Karpas-422 (cell line): ENCODE measurements around the gene TWIST2. TPM values are rescaled to one million over a fixed set of nuclear protein-coding genes. Genes with fewer than 3 reads are reported as not detected.

Experiments used
- DNase-seq: peaks from one replicate; pipeline ENCODE4 v3.0.0-alpha.2; 2015
- H2AFZ ChIP-seq: fragments of 200-600 bp; sonication (generic); 2 replicates; pipeline ENCODE4 v1.6.1; 2014; ENCODE audit warnings: antibody characterized with exemption, low read length, mixed read lengths
- H3K27ac ChIP-seq: fragments of 200-600 bp; sonication (generic); 2 replicates; pipeline ENCODE4 v1.5.1; 2014; ENCODE audit warnings: mild to moderate bottlenecking, low read length, moderate library complexity
- H3K27me3 ChIP-seq: fragments of 200-600 bp; sonication (generic); 2 replicates; pipeline ENCODE4 v1.6.1; 2014; ENCODE audit warnings: low read length, mixed read lengths
- H3K36me3 ChIP-seq: fragments of 200-600 bp; sonication (generic); 2 replicates; pipeline ENCODE4 v1.6.1; 2014; ENCODE audit warnings: low read length, mixed read lengths; ENCODE audit not compliant: insufficient read depth
- H3K4me1 ChIP-seq: fragments of 200-600 bp; sonication (generic); 2 replicates; pipeline ENCODE4 v1.6.1; 2014; ENCODE audit warnings: mild to moderate bottlenecking, low read length, mixed read lengths
- H3K4me2 ChIP-seq: fragments of 200-600 bp; sonication (generic); 2 replicates; pipeline ENCODE4 v1.6.1; 2014; ENCODE audit warnings: low read length, low read depth, mild to moderate bottlenecking; ENCODE audit not compliant: poor library complexity, severe bottlenecking
- H3K4me3 ChIP-seq: fragments of 200-600 bp; sonication (generic); 2 replicates; pipeline ENCODE4 v1.5.1; 2014; ENCODE audit warnings: mild to moderate bottlenecking, antibody characterized with exemption, low read length, mixed read lengths
- H3K79me2 ChIP-seq: fragments of 200-600 bp; sonication (generic); 2 replicates; pipeline ENCODE4 v1.6.1; 2014; ENCODE audit warnings: mild to moderate bottlenecking, low read length, mixed read lengths
- H3K9ac ChIP-seq: fragments of 200-600 bp; sonication (generic); 2 replicates; pipeline ENCODE4 v1.6.0; 2014; ENCODE audit warnings: low read length
- H3K9me2 ChIP-seq: fragments of 200-600 bp; sonication (generic), shearing (Covaris generic); replicated peaks from 2 replicates; pipeline ENCODE4 v1.6.0; 2014; ENCODE audit warnings: mild to moderate bottlenecking, low read length, moderate library complexity; ENCODE audit not compliant: insufficient read depth
- H3K9me3 ChIP-seq: fragments of 300-700, 200-600 bp; sonication (generic); 2 replicates; pipeline ENCODE4 v1.6.1; 2014; ENCODE audit warnings: low read length, mixed read lengths
- H4K20me1 ChIP-seq: fragments of 200-600 bp; sonication (generic); 2 replicates; pipeline ENCODE4 v1.6.1; 2014; ENCODE audit warnings: mild to moderate bottlenecking, antibody characterized with exemption, low read length, low read depth; ENCODE audit not compliant: insufficient read depth
- total RNA-seq: library from RNA; depleted of rRNA; stranded (reverse); fragments of >200 nt; shearing (Covaris generic); gene quantifications from 2 replicates; pipeline ENCODE4 v1.2.3, GENCODE V29; 2014; ENCODE audit warnings: low replicate concordance

The TWIST2 gene
- total RNA-seq, 1 experiment from 2014 or later, result 0.67 TPM

DNA sequence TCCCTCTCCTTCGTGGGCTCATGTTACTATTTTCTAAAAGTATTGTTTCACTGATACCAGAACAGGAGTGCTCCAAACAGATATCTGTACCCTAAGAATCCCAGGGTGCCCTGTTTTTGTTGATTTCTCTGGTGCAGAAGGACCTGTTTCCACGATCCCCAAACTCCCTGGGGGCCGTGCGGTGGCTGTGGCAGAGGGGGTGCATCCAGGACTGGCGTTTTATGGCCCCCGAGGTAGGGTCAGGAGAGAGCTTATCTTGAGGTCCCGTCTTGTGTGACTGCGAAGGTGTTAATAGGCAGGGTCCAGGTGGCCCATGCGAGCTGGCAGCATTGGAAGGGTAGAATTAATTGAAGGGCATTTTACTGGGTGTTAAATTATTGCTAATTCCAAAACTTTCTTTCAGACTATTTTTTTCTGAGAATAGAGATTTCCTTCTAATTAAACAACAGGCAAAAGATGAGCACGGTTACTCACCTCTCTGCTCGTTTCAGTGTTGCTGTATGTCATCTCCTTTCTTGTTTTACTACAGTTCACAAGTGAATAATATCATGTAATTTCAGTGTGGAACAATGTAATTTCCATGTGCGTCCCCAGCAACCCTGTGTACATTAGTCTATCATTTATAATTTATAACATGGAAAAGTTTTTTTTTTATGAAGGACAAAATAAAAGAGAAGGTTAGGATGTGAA, 8.2 kb downstream of the TWIST2 start:
- Histone ChIP-seq H3K4me3 (no peak overlapping the region), H3K27me3 (no peaks in the 10 kb centered on the region), H3K36me3 (no peaks in the 10 kb centered on the region), H2AFZ (no peak overlapping the region), H3K4me2 (no peak overlapping the region), H3K4me1 (peaks cover 7% of the 10 kb centered on the region), H3K27ac (no peak overlapping the region), H3K9me2 (no peaks in the 10 kb centered on the region), H3K9ac (no peak overlapping the region), H3K79me2 (no peaks in the 10 kb centered on the region), H4K20me1 (no peaks in the 10 kb centered on the region), H3K9me3 (no peaks in the 10 kb centered on the region)
- no peak for DNase-seq

GRCh38 chr2:238856713-238857567, 9.1 kb downstream of the TWIST2 start:
- no peak for DNase-seq

GRCh38 chr2:238857959-238858358, 10.1 kb downstream of the TWIST2 start:
- no peaks in the 10 kb centered on the region for H3K36me3 ChIP-seq
- no peak overlapping the region for H3K4me3 ChIP-seq
- H3K4me1 ChIP-seq, result peaks cover 7% of the 10 kb centered on the region
- no peaks in the 10 kb centered on the region for H3K27me3 ChIP-seq
- H3K79me2 ChIP-seq, result no peaks in the 10 kb centered on the region
- no peaks in the 10 kb centered on the region for H4K20me1 ChIP-seq
- H3K9me3 ChIP-seq, result no peaks in the 10 kb centered on the region
- no peak overlapping the region for H2AFZ ChIP-seq
- no peak overlapping the region for H3K9ac ChIP-seq
- no peak overlapping the region for H3K27ac ChIP-seq
- no peaks in the 10 kb centered on the region for H3K9me2 ChIP-seq
- no peak overlapping the region for H3K4me2 ChIP-seq
- DNase-seq, result peak; percentile 57

More at GRCh38 chr2:238856713-238857567, 9.1 kb downstream of the TWIST2 start:
- no peak overlapping the region for H2AFZ ChIP-seq
- no peak overlapping the region for H3K27ac ChIP-seq
- H3K9me2 ChIP-seq, result no peaks in the 10 kb centered on the region
- no peak overlapping the region for H3K9ac ChIP-seq
- no peaks in the 10 kb centered on the region for H3K79me2 ChIP-seq
- H3K9me3 ChIP-seq, result no peaks in the 10 kb centered on the region
- no peaks in the 10 kb centered on the region for H3K27me3 ChIP-seq
- H3K4me3 ChIP-seq, result no peak overlapping the region
- no peak overlapping the region for H3K4me2 ChIP-seq
- no peaks in the 10 kb centered on the region for H4K20me1 ChIP-seq
- H3K36me3 ChIP-seq, result no peaks in the 10 kb centered on the region
- peaks cover 7% of the 10 kb centered on the region for H3K4me1 ChIP-seq

DNA sequence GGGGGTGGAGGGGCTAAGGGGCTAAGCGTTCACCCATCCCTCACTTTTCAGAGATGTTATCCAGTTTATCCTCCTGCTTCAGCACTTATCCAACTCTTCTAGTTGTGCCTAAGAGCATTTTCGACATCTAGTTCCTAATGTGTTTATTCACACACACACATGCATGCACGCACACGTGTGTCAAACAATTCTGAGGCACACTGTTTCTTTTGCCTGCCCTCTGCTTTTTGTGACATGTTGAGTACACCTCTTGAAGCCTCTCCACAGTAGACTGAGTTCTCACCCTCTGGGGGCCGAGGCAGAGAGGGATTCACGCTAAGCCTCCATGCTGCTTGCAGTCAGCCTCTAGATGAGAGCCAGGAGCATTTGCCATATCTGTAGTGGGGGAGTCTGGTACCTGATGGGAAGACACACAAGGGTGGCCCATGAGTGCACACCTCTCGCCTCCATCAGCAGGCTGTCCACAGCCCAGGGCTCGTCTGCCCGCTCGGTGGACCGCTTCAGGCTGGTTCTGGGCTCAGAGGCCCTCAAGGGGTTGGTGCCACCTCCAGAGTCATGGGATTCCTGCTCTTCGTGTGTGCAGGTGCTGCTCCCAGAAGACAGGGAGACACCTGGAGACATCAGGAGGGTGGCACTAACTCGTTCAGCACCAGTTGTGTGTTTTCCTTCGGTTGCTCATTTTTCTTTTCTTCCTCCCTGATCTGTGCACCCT, 11.9 kb downstream of the TWIST2 start:
- no peaks in the 10 kb centered on the region for H4K20me1 ChIP-seq
- H3K79me2 ChIP-seq, result no peaks in the 10 kb centered on the region
- no peak overlapping the region for H2AFZ ChIP-seq
- H3K4me1 ChIP-seq, result peaks cover 7% of the 10 kb centered on the region
- H3K27ac ChIP-seq, result no peak overlapping the region
- H3K9ac ChIP-seq, result no peak overlapping the region
- no peaks in the 10 kb centered on the region for H3K27me3 ChIP-seq
- H3K36me3 ChIP-seq, result no peaks in the 10 kb centered on the region
- no peaks in the 10 kb centered on the region for H3K9me3 ChIP-seq
- H3K4me3 ChIP-seq, result no peak overlapping the region
- no peak overlapping the region for H3K4me2 ChIP-seq
- H3K9me2 ChIP-seq, result no peaks in the 10 kb centered on the region
- DNase-seq, result no peak

DNA sequence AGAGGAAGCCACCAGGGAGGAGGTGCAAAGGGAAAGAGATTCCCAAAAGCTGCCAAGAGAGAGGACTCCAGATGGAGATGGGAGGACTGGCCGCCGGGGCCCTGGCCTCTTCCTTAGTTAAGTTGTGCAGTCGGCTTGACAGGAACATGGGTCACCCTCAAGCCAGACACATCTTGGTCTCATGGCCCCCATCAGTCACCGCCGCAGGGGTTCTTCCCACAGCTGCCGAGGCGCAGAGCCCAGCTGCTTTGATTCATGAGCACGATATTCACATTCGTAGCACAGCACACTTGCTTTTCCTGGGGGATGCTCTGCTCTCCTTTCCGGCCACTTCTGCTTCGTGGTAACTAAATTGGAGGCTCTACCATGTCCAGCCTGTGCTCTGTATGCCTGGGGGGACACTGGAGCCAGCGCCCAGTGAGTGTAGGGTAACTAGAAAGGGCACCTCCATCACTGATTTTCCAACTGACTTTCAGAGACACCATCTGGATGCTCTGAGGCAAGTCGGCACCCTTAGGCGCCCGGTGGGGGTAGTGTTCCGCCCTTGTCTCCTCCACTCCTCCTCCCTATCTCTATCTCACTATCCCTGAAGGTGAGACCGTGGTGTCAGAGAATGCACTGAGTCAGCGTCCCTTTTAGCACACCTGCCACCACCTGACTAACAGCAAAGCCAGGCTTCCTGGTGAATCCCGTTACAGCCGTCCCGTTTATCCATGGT, 13.3 kb downstream of the TWIST2 start:
- DNase-seq, result no peak
- Histone ChIP-seq H4K20me1 (no peaks in the 10 kb centered on the region), H3K4me3 (no peak overlapping the region), H3K36me3 (no peaks in the 10 kb centered on the region), H3K9me2 (no peaks in the 10 kb centered on the region), H3K27ac (no peak overlapping the region), H3K4me2 (no peak overlapping the region), H3K9me3 (no peaks in the 10 kb centered on the region), H3K27me3 (no peaks in the 10 kb centered on the region), H2AFZ (no peak overlapping the region), H3K9ac (no peak overlapping the region), H3K4me1 (peaks cover 7% of the 10 kb centered on the region), H3K79me2 (no peaks in the 10 kb centered on the region)

GRCh38 chr2:238861766-238862315, 14.0 kb downstream of the TWIST2 start:
- Histone ChIP-seq H4K20me1 (no peaks in the 10 kb centered on the region), H3K4me3 (no peak overlapping the region), H3K9me3 (no peaks in the 10 kb centered on the region), H3K36me3 (no peaks in the 10 kb centered on the region), H3K9me2 (no peaks in the 10 kb centered on the region), H3K4me2 (no peak overlapping the region), H3K27ac (no peak overlapping the region), H2AFZ (no peak overlapping the region), H3K27me3 (no peaks in the 10 kb centered on the region), H3K4me1 (peaks cover 7% of the 10 kb centered on the region), H3K9ac (no peak overlapping the region), H3K79me2 (no peaks in the 10 kb centered on the region)
- DNase-seq, result no peak

GRCh38 chr2:238862701-238863100, 14.8 kb downstream of the TWIST2 start:
- no peak overlapping the region for H3K9ac ChIP-seq
- H3K4me3 ChIP-seq, result no peak overlapping the region
- no peaks in the 10 kb centered on the region for H3K9me2 ChIP-seq
- no peak overlapping the region for H3K4me2 ChIP-seq
- no peaks in the 10 kb centered on the region for H3K9me3 ChIP-seq
- H3K27me3 ChIP-seq, result no peaks in the 10 kb centered on the region
- H3K4me1 ChIP-seq, result peaks cover 7% of the 10 kb centered on the region
- no peak overlapping the region for H2AFZ ChIP-seq
- DNase-seq, result no peak
- no peaks in the 10 kb centered on the region for H3K36me3 ChIP-seq
- H3K79me2 ChIP-seq, result no peaks in the 10 kb centered on the region
- no peaks in the 10 kb centered on the region for H4K20me1 ChIP-seq
- no peak overlapping the region for H3K27ac ChIP-seq
